ENCODE data around the gene DPM3. TPM values are rescaled to one million over a fixed set of nuclear protein-coding genes. Genes with fewer than 3 reads are reported as not detected.

The DPM3 gene
- total RNA-seq, 4 donors from 2014 or later: 54.5 to 176 (median 80.6) TPM

GRCh38 chr1:155186067-155186793, 45.9 kb upstream of the DPM3 start:
- H3K9me3 ChIP-seq: no peaks in the 10 kb centered on the region
- H3K4me1 ChIP-seq: peaks cover 0 to 8% (median 0%) of the 10 kb centered on the region in 4 donors
- H3K27ac ChIP-seq (replicated peaks in 1 of 4): no peak overlapping the region
- no peak for DNase-seq (ENCODE audit: extremely low spot score)
- no peaks in the 10 kb centered on the region for H3K27me3 ChIP-seq
- WGBS: 63% methylated on average over 5 of the region's 8 CpGs
- peaks cover 0 to 3% (median 0%) of the 10 kb centered on the region in 4 donors for H3K36me3 ChIP-seq
- H3K4me3 ChIP-seq: no peak overlapping the region
- no peak for TF ChIP-seq POLR2AphosphoS5 (IDR thresholded peaks at IDR 0.05)
- no peak for TF ChIP-seq CTCF (IDR thresholded peaks at IDR 0.05)
- no peak for TF ChIP-seq POLR2A (IDR thresholded peaks at IDR 0.05; ENCODE audit: low read depth)
- TF ChIP-seq EP300 (IDR thresholded peaks at IDR 0.05): no peak
- intact Hi-C loops (cut with DNase I): no loop called here

GRCh38 chr1:155185783-155186066, 45.4 kb upstream of the DPM3 start:
- H3K4me3 ChIP-seq: no peak overlapping the region
- H3K27me3 ChIP-seq: no peaks in the 10 kb centered on the region
- no peak for DNase-seq (ENCODE audit: extremely low spot score)
- peaks cover 0 to 3% (median 0%) of the 10 kb centered on the region in 4 donors for H3K36me3 ChIP-seq
- 69% methylated on average over 6 of the region's 6 CpGs for WGBS
- TF ChIP-seq EP300 (IDR thresholded peaks at IDR 0.05): no peak
- TF ChIP-seq POLR2AphosphoS5 (IDR thresholded peaks at IDR 0.05): no peak
- no peak for TF ChIP-seq POLR2A (IDR thresholded peaks at IDR 0.05; ENCODE audit: low read depth)
- no peak for TF ChIP-seq CTCF (IDR thresholded peaks at IDR 0.05)
- peaks cover 0 to 8% (median 0%) of the 10 kb centered on the region in 4 donors for H3K4me1 ChIP-seq
- H3K27ac ChIP-seq (replicated peaks in 1 of 4): no peak overlapping the region
- intact Hi-C loops (cut with DNase I): no loop called here
- H3K9me3 ChIP-seq: no peaks in the 10 kb centered on the region

GRCh38 chr1:155184835-155185782, 44.8 kb upstream of the DPM3 start:
- intact Hi-C loops (cut with DNase I): no loop called here
- TF ChIP-seq POLR2A (IDR thresholded peaks at IDR 0.05; ENCODE audit: low read depth): no peak
- H3K9me3 ChIP-seq: no peaks in the 10 kb centered on the region
- H3K36me3 ChIP-seq: peaks cover 0 to 3% (median 0%) of the 10 kb centered on the region in 4 donors
- H3K27me3 ChIP-seq: no peaks in the 10 kb centered on the region
- H3K4me1 ChIP-seq: peaks cover 0 to 8% (median 0%) of the 10 kb centered on the region in 4 donors
- WGBS: 57% methylated on average over 19 of the region's 21 CpGs
- H3K4me3 ChIP-seq: no peak overlapping the region
- DNase-seq (ENCODE audit: extremely low spot score): no peak
- no peak overlapping the region for H3K27ac ChIP-seq (replicated peaks in 1 of 4)

DNA sequence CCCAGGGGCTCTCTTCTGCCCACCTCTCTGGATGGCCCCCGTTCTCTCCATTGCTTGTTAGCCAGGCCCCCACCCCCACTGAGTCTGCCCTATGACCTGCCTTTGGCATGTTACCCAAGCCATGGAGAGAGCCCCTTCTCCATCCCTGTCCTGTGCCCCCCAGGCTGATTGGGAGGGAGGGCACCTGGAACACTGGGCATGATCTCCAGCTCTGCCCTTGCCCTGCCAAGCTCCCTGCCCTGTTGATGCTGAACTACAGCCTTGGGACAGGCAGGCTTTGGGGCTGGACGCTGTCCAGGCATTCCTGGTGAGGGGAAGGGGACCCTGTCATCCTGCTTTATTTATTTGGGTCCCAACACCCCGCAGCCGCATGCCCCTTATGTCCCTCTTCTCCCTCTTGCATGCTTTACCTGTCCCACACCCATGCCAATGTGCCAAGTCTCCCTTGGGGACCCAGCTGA, 44.0 kb upstream of the DPM3 start:
- H3K27ac ChIP-seq (replicated peaks in 1 of 4): no peak overlapping the region

More for the DNA sequence above, 44.0 kb upstream of the DPM3 start:
- no peaks in the 10 kb centered on the region for H3K27me3 ChIP-seq
- TF ChIP-seq POLR2AphosphoS5 (IDR thresholded peaks at IDR 0.05) (no peak), POLR2A (IDR thresholded peaks at IDR 0.05; ENCODE audit: low read depth) (no peak), EP300 (IDR thresholded peaks at IDR 0.05) (no peak), CTCF (IDR thresholded peaks at IDR 0.05) (no peak)
- 94% methylated on average over 4 of the region's 4 CpGs for WGBS
- no peaks in the 10 kb centered on the region for H3K9me3 ChIP-seq
- peaks cover 0 to 7% (median 2%) of the 10 kb centered on the region in 4 donors for H3K36me3 ChIP-seq
- DNase-seq (ENCODE audit: extremely low spot score): no peak
- intact Hi-C loops (cut with DNase I): no loop called here
- no peak overlapping the region for H3K4me3 ChIP-seq
- H3K4me1 ChIP-seq: peaks cover 0 to 8% (median 0%) of the 10 kb centered on the region in 4 donors

Measured in esophagus muscularis mucosa (tissue), 4 donors.